BLaER1 treated with 17β-estradiol and CSF1 and Interleukin-3, amounts not matched to agents 10 nM and 100 nM (cell line): ENCODE data around the gene CDKAL1.

ENCODE experiments used
- H3K27ac ChIP-seq, 11 experiments: shearing (Covaris generic); formaldehyde crosslinking; 2 replicates each; pipeline ENCODE4 v1.8.1; 2022
- H3K27me3 ChIP-seq, 11 experiments: shearing (Covaris generic); formaldehyde crosslinking; 2 replicates each; pipeline ENCODE4 v1.8.1; 2022
- H3K36me3 ChIP-seq, 11 experiments: shearing (Covaris generic); formaldehyde crosslinking; 2 replicates each; pipeline ENCODE4 v1.8.1; 2022
- H3K4me1 ChIP-seq, 10 experiments: shearing (Covaris generic); formaldehyde crosslinking; 2 replicates each; pipeline ENCODE4 v1.8.1; 2022
- H3K4me2 ChIP-seq, 11 experiments: shearing (Covaris generic); formaldehyde crosslinking; 2 replicates each; pipeline ENCODE4 v1.8.1; 2022
- H3K4me3 ChIP-seq, 10 experiments: shearing (Covaris generic); formaldehyde crosslinking; 2 replicates each; pipeline ENCODE4 v1.8.1; 2022
- H3K9ac ChIP-seq, 11 experiments: shearing (Covaris generic); formaldehyde crosslinking; 2 replicates each; pipeline ENCODE4 v1.8.1; 2022
- H3K9me3 ChIP-seq, 11 experiments: shearing (Covaris generic); formaldehyde crosslinking; replicated peaks in 1 of 11; 2 replicates each; pipeline ENCODE4 v1.8.1; 2022
- H4K20me1 ChIP-seq, 11 experiments: shearing (Covaris generic); formaldehyde crosslinking; 2 replicates each; pipeline ENCODE4 v1.8.1; 2022
- Cebpa-rat ChIP-seq, 11 experiments: shearing (Covaris generic); IDR thresholded peaks; 2 replicates each; pipeline ENCODE4 v1.8.1; 2022

The CDKAL1 gene

DNA sequence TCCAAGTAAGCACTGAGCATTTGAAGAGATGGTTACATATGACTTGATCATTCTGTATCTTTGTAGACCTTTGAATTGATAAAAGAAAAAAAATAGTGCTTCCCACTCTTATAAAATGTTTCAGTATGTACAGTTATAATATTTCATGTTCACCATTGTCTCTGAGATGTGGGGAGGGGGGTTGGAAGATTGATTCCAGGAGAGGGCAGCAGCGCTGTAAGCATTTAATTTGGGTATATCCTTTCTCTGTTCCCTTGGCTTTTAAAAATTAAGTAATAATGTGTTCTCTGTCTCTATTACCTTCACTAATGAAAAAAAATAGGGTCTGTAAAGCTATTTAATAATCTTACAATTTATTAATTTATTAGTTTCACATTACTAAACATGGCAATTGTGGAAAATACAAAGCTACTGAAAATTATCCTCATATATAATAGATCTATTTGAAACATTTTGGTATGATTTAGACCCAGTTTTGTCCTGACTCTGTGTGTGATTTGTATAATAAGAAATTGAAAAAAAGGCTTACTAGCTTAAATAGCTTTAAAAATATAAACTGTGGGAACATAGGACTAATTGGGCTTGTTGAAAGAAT, 341.2 kb downstream of the CDKAL1 start:
- Histone ChIP-seq H3K9ac (no peak overlapping the region), H3K27ac (no peak overlapping the region), H4K20me1 (no peaks in the 10 kb centered on the region), H3K36me3 (no peaks in the 10 kb centered on the region), H3K4me2 (no peak overlapping the region), H3K27me3 (no peaks in the 10 kb centered on the region), H3K4me3 (no peak overlapping the region), H3K4me1 (peaks cover 0 to 27% (median 0%) of the 10 kb centered on the region in 10 experiments; a peak in 8 of 20 replicates), H3K9me3 (no peaks in the 10 kb centered on the region)
- no peak for TF ChIP-seq Cebpa-rat (IDR thresholded peaks at IDR 0.05)

DNA sequence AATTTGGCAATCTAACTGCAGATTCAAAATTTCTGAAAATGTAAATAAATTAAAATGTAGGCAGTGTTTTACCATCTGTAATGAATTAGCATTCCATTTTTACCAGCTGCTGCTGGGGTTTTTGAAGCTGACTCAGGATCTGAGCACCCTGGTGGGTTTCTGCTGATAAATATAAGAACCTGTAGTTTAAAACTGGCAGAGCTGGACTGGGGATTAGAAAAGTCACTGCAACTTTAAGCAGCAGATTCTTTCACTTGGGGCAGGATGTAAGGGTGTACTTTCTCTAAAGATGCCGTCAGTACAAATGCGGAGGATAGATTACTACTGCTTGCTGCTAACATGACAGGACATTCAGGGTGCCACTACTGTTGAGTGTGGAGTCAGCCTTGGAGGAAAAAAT, 341.8 kb downstream of the CDKAL1 start:
- Histone ChIP-seq H3K27ac (no peak overlapping the region), H3K4me2 (no peak overlapping the region), H3K36me3 (no peaks in the 10 kb centered on the region), H3K4me1 (peaks cover 0 to 27% (median 0%) of the 10 kb centered on the region in 10 experiments; a peak in 8 of 20 replicates), H3K4me3 (no peak overlapping the region), H3K9ac (no peak overlapping the region), H3K27me3 (no peaks in the 10 kb centered on the region), H3K9me3 (no peaks in the 10 kb centered on the region), H4K20me1 (no peaks in the 10 kb centered on the region)
- no peak for TF ChIP-seq Cebpa-rat (IDR thresholded peaks at IDR 0.05)

DNA sequence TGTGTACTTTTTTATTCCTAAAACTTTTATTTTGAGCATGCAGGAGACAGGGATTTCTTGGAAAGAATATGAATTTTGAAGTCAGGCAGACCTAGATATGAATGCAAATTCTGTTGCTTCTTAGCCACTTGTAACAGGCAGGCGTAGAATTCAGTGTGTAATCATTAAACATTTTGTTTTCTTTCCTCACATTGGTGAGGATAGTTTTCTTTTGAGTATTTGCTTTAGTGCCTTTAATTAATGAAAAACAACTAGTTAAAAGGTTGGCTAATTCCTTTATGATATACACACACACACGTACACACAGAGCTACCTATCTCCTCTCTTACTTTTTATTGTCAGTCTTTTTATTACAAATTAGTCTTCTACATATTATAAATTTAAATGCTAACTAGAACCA, 342.3 kb downstream of the CDKAL1 start:
- Histone ChIP-seq H3K4me2 (peak overlapping the region in 1 of 11 experiments; percentile 25; a peak in 1 of 22 replicates), H3K27me3 (no peaks in the 10 kb centered on the region), H3K4me3 (no peak overlapping the region), H3K27ac (no peak overlapping the region), H3K9ac (no peak overlapping the region), H3K4me1 (peaks cover 0 to 27% (median 0%) of the 10 kb centered on the region in 10 experiments; a peak in 8 of 20 replicates), H3K36me3 (no peaks in the 10 kb centered on the region), H3K9me3 (no peaks in the 10 kb centered on the region), H4K20me1 (no peaks in the 10 kb centered on the region)
- TF ChIP-seq Cebpa-rat (IDR thresholded peaks at IDR 0.05), result no peak

GRCh38 chr6:20877008-20877937, 343.0 kb downstream of the CDKAL1 start:
- Histone ChIP-seq H3K36me3 (peaks cover 0 to 6% (median 4%) of the 10 kb centered on the region in 11 experiments; a peak in 8 of 22 replicates), H3K27me3 (no peaks in the 10 kb centered on the region), H3K4me3 (no peak overlapping the region), H3K4me2 (peak overlapping the region in 3 of 11 experiments; percentile 19 to 25 (median 24); a peak in 5 of 22 replicates), H4K20me1 (no peaks in the 10 kb centered on the region), H3K27ac (peak overlapping the region in 4 of 11 experiments; percentile 8 to 52 (median 44); a peak in 6 of 22 replicates), H3K4me1 (peaks cover 0 to 27% (median 0%) of the 10 kb centered on the region in 10 experiments; a peak in 8 of 20 replicates), H3K9ac (peak overlapping the region in 1 of 11 experiments; percentile 1; a peak in 1 of 22 replicates), H3K9me3 (peaks cover 0 to 6% (median 4%) of the 10 kb centered on the region in 11 experiments; a peak in 8 of 22 replicates)
- no peak for TF ChIP-seq Cebpa-rat (IDR thresholded peaks at IDR 0.05)

DNA sequence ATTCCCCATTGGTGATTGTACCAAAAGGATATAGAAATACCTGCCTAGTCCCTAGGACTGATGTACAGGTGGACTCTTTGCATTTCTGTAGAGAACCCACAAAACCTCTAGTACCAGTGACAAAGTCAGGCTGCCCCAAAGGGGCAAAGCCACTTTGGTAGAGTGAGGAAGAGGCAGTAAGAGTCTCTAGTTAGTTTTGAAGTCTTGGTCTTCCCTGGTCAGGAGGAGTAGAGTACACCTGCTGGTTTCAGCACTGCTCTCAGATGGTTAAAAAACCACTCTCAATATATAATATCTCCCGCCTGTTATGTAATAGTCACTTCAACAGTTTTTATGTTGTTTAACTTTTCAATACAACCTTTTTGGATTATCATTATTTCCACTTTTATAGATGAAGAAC, 344.9 kb downstream of the CDKAL1 start:
- no peak overlapping the region for H3K4me3 ChIP-seq
- no peak overlapping the region for H3K27ac ChIP-seq
- H3K36me3 ChIP-seq, result peaks cover 0 to 21% (median 5%) of the 10 kb centered on the region in 11 experiments; a peak in 9 of 22 replicates
- H4K20me1 ChIP-seq, result no peaks in the 10 kb centered on the region
- no peaks in the 10 kb centered on the region for H3K27me3 ChIP-seq
- peaks cover 0 to 27% (median 0%) of the 10 kb centered on the region in 10 experiments; a peak in 8 of 20 replicates for H3K4me1 ChIP-seq
- no peak overlapping the region for H3K9ac ChIP-seq
- no peak overlapping the region for H3K4me2 ChIP-seq
- no peak for TF ChIP-seq Cebpa-rat (IDR thresholded peaks at IDR 0.05)
- peaks cover 7 to 23% (median 15%) of the 10 kb centered on the region in 11 experiments; a peak in 17 of 22 replicates for H3K9me3 ChIP-seq

- TF ChIP-seq Cebpa-rat (IDR thresholded peaks at IDR 0.05), result no peak
- no peak overlapping the region for H3K4me3 ChIP-seq
- peaks cover 0 to 27% (median 0%) of the 10 kb centered on the region in 10 experiments; a peak in 8 of 20 replicates for H3K4me1 ChIP-seq
Measured at GRCh38 chr6:20879526-20879925, 345.3 kb downstream of the CDKAL1 start.

DNA sequence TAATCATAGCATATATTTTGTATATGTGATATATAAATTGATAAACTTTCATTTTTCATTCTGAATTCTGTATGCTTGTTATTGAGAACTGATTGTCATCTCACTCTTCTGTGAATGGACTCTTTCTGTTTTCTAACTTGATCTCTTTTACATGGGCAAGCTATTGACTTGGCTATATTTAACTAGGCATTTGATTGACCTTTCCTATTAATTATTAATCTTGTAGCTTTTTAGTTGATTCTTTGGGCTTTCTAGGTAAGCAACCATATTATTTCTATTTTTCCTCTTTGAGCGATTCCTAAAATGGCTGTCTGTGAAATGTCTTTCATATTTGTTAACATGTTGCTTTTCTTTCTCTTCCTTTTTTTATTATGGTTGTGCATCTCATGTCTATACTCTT, 347.1 kb downstream of the CDKAL1 start:
- Histone ChIP-seq H3K36me3 (peaks cover 0 to 32% (median 7%) of the 10 kb centered on the region in 11 experiments; a peak in 11 of 22 replicates), H3K4me2 (no peak overlapping the region), H3K27me3 (no peaks in the 10 kb centered on the region), H3K9ac (no peak overlapping the region), H3K9me3 (peaks cover 19 to 45% (median 35%) of the 10 kb centered on the region in 11 experiments; a peak in 20 of 22 replicates), H3K4me3 (no peak overlapping the region), H4K20me1 (no peaks in the 10 kb centered on the region), H3K4me1 (peaks cover 0 to 27% (median 0%) of the 10 kb centered on the region in 10 experiments; a peak in 8 of 20 replicates), H3K27ac (no peak overlapping the region)
- TF ChIP-seq Cebpa-rat (IDR thresholded peaks at IDR 0.05), result no peak

More at GRCh38 chr6:20879526-20879925, 345.3 kb downstream of the CDKAL1 start:
- Histone ChIP-seq H4K20me1 (no peaks in the 10 kb centered on the region), H3K36me3 (peaks cover 0 to 25% (median 6%) of the 10 kb centered on the region in 11 experiments; a peak in 10 of 22 replicates), H3K9me3 (peaks cover 10 to 27% (median 19%) of the 10 kb centered on the region in 11 experiments; a peak in 18 of 22 replicates), H3K4me2 (no peak overlapping the region; a peak in 1 of 22 replicates), H3K9ac (no peak overlapping the region), H3K27me3 (no peaks in the 10 kb centered on the region), H3K27ac (no peak overlapping the region)

DNA sequence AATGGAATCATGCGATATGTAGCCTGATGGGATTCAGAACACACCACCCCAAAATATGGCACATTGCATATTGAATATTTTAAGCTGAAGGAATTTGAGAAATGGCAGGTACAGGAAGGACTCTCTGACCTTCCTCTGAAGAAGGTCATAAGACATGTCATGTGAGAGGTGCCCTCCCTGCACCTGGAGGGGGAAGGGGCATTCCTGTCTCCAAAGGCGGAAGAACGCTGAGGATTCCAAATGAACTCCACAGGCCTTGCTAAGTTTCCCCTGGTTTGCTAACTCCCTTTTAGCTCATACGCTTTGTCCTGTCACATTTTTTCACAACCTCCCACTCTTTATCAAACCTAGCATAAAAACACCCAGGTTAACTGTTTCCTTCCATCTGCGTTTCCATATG, 347.8 kb downstream of the CDKAL1 start:
- no peaks in the 10 kb centered on the region for H3K27me3 ChIP-seq
- peaks cover 20 to 49% (median 35%) of the 10 kb centered on the region in 11 experiments; a peak in 20 of 22 replicates for H3K9me3 ChIP-seq
- TF ChIP-seq Cebpa-rat (IDR thresholded peaks at IDR 0.05), result no peak
- H4K20me1 ChIP-seq, result no peaks in the 10 kb centered on the region
- peaks cover 0 to 32% (median 7%) of the 10 kb centered on the region in 11 experiments; a peak in 11 of 22 replicates for H3K36me3 ChIP-seq
- H3K9ac ChIP-seq, result no peak overlapping the region
- peaks cover 0 to 22% (median 0%) of the 10 kb centered on the region in 10 experiments; a peak in 8 of 20 replicates for H3K4me1 ChIP-seq
- H3K27ac ChIP-seq, result no peak overlapping the region
- H3K4me3 ChIP-seq, result no peak overlapping the region
- H3K4me2 ChIP-seq, result no peak overlapping the region
